ENCODE data around the gene ZFYVE9.
"Not testable (repeated sequence)": the region's sequence is repeated elsewhere in the genome, so short reads cannot be mapped to it uniquely, and the experiment has no call there.

The ZFYVE9 gene

DNA sequence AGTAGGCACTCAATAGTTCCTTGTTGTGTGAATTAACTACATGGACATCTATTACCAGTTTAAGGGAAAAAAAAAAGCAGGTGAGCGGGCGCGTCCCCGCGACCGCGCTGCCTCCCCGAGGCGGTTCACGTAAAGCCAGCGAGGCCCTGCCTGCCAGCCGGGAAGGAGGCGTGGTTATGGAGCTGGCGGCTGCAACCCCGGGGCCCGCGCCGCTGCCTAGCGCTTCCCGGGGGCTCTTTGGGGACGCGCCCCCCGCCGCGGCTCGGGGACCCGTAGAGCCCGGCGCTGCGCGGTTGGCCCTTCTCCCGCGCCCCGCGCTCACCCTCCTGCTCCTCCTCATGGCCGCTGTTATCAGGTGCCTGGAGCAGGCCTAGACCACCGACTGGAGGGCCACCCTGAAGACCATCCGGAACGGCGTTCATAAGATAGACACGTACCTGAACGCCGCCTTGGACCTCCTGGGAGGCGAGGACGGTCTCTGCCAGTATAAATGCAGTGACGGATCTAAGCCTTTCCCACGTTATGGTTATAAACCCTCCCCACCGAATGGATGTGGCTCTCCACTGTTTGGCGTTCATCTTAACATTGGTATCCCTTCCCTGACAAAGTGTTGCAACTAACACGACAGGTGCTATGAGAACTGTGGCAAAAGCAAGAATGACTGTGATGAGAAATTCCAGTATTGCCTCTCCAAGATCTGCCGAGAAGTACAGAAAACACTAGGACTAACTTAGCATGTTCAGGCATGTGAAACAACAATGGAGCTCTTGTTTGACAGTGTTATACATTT is 226.7 kb downstream of the ZFYVE9 start:
- Histone ChIP-seq H3K36me3 (peaks cover 20% of the 10 kb centered on the region), H3K4me1 (ENCODE audit: control insufficient read depth in 1 of 2, insufficient read depth in 1 of 2, low read depth in 1 of 2, low read length in 1 of 2) (peaks cover 30% of the 10 kb centered on the region in 2 experiments), H3K9me3 (no peaks in the 10 kb centered on the region), H3K27ac (no peak overlapping the region), H3K27me3 (peaks cover 14% of the 10 kb centered on the region), H3K4me3 (ENCODE audit: low read depth in 1 of 2, low read length in 1 of 2) (peak overlapping the region; percentile 26 to 60)
- TF ChIP-seq, protein P1, sequence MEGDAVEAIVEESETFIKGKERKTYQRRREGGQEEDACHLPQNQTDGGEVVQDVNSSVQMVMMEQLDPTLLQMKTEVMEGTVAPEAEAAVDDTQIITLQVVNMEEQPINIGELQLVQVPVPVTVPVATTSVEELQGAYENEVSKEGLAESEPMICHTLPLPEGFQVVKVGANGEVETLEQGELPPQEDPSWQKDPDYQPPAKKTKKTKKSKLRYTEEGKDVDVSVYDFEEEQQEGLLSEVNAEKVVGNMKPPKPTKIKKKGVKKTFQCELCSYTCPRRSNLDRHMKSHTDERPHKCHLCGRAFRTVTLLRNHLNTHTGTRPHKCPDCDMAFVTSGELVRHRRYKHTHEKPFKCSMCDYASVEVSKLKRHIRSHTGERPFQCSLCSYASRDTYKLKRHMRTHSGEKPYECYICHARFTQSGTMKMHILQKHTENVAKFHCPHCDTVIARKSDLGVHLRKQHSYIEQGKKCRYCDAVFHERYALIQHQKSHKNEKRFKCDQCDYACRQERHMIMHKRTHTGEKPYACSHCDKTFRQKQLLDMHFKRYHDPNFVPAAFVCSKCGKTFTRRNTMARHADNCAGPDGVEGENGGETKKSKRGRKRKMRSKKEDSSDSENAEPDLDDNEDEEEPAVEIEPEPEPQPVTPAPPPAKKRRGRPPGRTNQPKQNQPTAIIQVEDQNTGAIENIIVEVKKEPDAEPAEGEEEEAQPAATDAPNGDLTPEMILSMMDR (IDR thresholded peaks at IDR 0.05), result no peak

DNA sequence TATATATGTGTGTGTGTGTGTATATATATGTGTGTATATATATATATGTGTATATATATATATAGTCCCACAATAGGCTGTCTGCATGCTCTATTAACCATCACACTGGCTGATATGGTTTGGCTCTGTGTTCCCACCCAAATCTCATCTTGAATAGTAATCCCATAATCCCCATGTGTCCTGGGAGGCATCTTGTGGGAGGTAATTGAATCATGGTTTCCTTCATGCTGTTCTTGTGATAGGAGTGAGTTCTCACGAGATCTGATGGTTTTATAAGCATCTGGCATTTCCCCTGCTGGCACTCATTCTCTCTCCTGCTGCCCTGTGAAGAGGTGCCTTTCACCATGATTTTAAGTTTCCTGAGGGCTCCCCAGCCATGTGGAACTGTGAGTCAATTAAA is 228.0 kb downstream of the ZFYVE9 start:
- peaks cover 14% of the 10 kb centered on the region for H3K27me3 ChIP-seq
- not testable (repeated sequence) for H3K4me3 ChIP-seq (ENCODE audit: low read depth in 1 of 2, low read length in 1 of 2); H3K27ac ChIP-seq; H3K9me3 ChIP-seq
- peaks cover 24% of the 10 kb centered on the region for H3K36me3 ChIP-seq
- H3K4me1 ChIP-seq (ENCODE audit: control insufficient read depth in 1 of 2, insufficient read depth in 1 of 2, low read depth in 1 of 2, low read length in 1 of 2), result peaks cover 22 to 23% of the 10 kb centered on the region in 2 experiments

DNA sequence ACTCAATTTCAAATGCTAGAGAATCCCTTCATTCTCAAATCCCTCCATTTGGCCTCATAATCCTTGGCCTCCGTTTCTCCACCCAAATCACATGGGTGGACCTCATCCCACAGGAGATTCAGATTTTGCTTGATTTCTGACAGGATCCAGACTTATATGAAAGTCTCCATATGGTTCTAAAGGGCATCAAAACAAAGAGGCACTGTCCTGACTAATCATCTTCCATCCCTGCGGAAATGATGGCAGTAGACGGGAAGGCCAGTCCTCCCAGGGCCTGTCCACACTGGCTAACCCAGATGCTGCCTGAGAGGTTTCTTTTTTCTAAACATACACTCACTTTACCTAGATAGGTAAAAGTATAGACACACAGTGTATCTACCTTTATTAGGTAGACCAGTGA is 243.5 kb downstream of the ZFYVE9 start:
- H3K36me3 ChIP-seq, result peaks cover 67% of the 10 kb centered on the region
- H3K4me1 ChIP-seq (ENCODE audit: control insufficient read depth in 1 of 2, insufficient read depth in 1 of 2, low read depth in 1 of 2, low read length in 1 of 2), result no peaks in the 10 kb centered on the region
- H3K27ac ChIP-seq, result no peak overlapping the region
- H3K9me3 ChIP-seq, result no peaks in the 10 kb centered on the region
- H3K27me3 ChIP-seq, result no peaks in the 10 kb centered on the region
- TF ChIP-seq, protein P1 (IDR thresholded peaks at IDR 0.05), result no peak
- no peak overlapping the region for H3K4me3 ChIP-seq (ENCODE audit: low read depth in 1 of 2, low read length in 1 of 2)

DNA sequence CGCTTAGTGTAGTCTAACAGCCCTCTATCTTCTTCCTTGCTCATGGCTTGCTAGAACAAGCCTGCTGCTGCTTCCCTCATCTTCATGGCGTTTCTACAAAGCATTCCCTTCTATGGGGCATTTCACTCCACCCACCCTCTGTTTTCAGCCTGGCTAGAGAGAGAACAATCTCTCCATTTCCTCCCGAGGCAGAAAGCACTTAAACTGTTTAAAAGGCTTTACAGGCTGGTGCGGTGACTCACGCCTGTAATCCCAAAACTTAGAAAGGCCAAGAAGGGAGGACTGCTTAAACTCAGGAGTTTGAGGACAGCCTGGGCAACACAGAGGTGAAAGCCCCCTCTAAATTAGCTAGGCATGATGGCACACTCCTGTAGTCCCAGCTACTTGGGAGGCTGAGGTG is 244.6 kb downstream of the ZFYVE9 start:
- Histone ChIP-seq H3K4me3 (ENCODE audit: low read depth in 1 of 2, low read length in 1 of 2) (no peak overlapping the region), H3K4me1 (ENCODE audit: control insufficient read depth in 1 of 2, insufficient read depth in 1 of 2, low read depth in 1 of 2, low read length in 1 of 2) (no peaks in the 10 kb centered on the region), H3K36me3 (peaks cover 60% of the 10 kb centered on the region), H3K9me3 (no peaks in the 10 kb centered on the region), H3K27me3 (no peaks in the 10 kb centered on the region), H3K27ac (no peak overlapping the region)
- TF ChIP-seq, protein P1 (IDR thresholded peaks at IDR 0.05), result no peak

DNA sequence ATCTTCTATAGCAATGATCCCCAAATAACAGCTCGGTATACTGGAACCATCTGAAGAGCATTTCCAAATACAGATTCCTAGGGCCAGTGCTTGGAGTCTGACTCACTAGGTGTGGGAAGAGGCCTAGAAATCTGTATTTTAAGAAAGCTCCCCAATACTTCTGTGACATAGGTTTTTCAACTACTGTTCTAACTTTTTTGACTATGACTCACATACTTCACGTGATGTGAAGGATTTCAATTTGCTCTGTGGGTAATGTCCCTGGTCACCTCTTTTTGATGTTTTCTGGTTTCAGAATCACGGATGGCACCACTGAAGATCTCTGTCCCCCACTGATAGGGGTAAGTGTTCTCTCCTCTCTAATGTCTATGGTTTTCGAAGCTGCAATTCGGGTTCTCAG is 251.3 kb downstream of the ZFYVE9 start:
- H3K9me3 ChIP-seq, result no peaks in the 10 kb centered on the region
- H3K4me1 ChIP-seq (ENCODE audit: control insufficient read depth in 1 of 2, insufficient read depth in 1 of 2, low read depth in 1 of 2, low read length in 1 of 2), result no peaks in the 10 kb centered on the region
- peaks cover 49% of the 10 kb centered on the region for H3K36me3 ChIP-seq
- H3K27me3 ChIP-seq, result no peaks in the 10 kb centered on the region
- no peak overlapping the region for H3K4me3 ChIP-seq (ENCODE audit: low read depth in 1 of 2, low read length in 1 of 2)
- TF ChIP-seq, protein P1 (IDR thresholded peaks at IDR 0.05), result no peak
- H3K27ac ChIP-seq, result no peak overlapping the region
